Limb (tissue), 2 donors: ENCODE measurements around the gene TBC1D22A.
"Not testable (repeated sequence)": the region's sequence is repeated elsewhere in the genome, so short reads cannot be mapped to it uniquely, and the experiment has no call there.

ENCODE experiments used
- DNase-seq, 2 donors: peaks; one replicate each; pipeline ENCODE4 v3.0.0-alpha.2; 2016; ENCODE audit errors: extremely low spot score in 2 of 2

Gene TBC1D22A

GRCh38 chr22:47166033-47166404 lies 403.6 kb downstream of the TBC1D22A start:
- no peak for DNase-seq

GRCh38 chr22:47166446-47167016 lies 404.1 kb downstream of the TBC1D22A start:
- DNase-seq = no peak

- DNase-seq = no peak
Measured at GRCh38 chr22:47167056-47167455, 404.6 kb downstream of the TBC1D22A start.

GRCh38 chr22:47167921-47168320 lies 405.5 kb downstream of the TBC1D22A start:
- not testable (repeated sequence) for DNase-seq

- DNase-seq = no peak
Measured at GRCh38 chr22:47168441-47168840, 406.0 kb downstream of the TBC1D22A start.

GRCh38 chr22:47168900-47169800 lies 406.7 kb downstream of the TBC1D22A start:
- no peak for DNase-seq

- no peak for DNase-seq
Measured at GRCh38 chr22:47169801-47170140, 407.3 kb downstream of the TBC1D22A start.

- not testable (repeated sequence) for DNase-seq
Measured at GRCh38 chr22:47170511-47171440, 408.3 kb downstream of the TBC1D22A start.

GRCh38 chr22:47171441-47172221 lies 409.2 kb downstream of the TBC1D22A start:
- peak in 1 of 2 donors; percentile 18 for DNase-seq

GRCh38 chr22:47172771-47173534 lies 410.5 kb downstream of the TBC1D22A start:
- DNase-seq = peak in 1 of 2 donors; percentile 18

- DNase-seq = peak in 1 of 2 donors; percentile 18
Measured at GRCh38 chr22:47173535-47174021, 411.1 kb downstream of the TBC1D22A start.

- DNase-seq = peak in 1 of 2 donors; percentile 19
Measured at GRCh38 chr22:47174096-47174495, 411.6 kb downstream of the TBC1D22A start.

- DNase-seq = peak in 1 of 2 donors; percentile 19
Measured at GRCh38 chr22:47174671-47175112, 412.2 kb downstream of the TBC1D22A start.

GRCh38 chr22:47175151-47176025 lies 412.9 kb downstream of the TBC1D22A start:
- peak; percentile 12 to 40 for DNase-seq

- no peak for DNase-seq
Measured at GRCh38 chr22:47176026-47176389, 413.6 kb downstream of the TBC1D22A start.

- peak in 1 of 2 donors; percentile 19 for DNase-seq
Measured at GRCh38 chr22:47176573-47177333, 414.3 kb downstream of the TBC1D22A start.

- peak in 1 of 2 donors; percentile 12 for DNase-seq
Measured at GRCh38 chr22:47177334-47177815, 414.9 kb downstream of the TBC1D22A start.

- no peak for DNase-seq
Measured at GRCh38 chr22:47178339-47178738, 415.9 kb downstream of the TBC1D22A start.
